ENCODE data around the gene TP53I3. TPM values are rescaled to one million over a fixed set of nuclear protein-coding genes. Genes with fewer than 3 reads are reported as not detected.
A peak's percentile ranks its signal among the peaks of the same experiment; 100 is the strongest.

TP53I3 gene
- total RNA-seq, 4 donors from 2014 or later = 69.5 to 129 (median 84.7) TPM

DNA sequence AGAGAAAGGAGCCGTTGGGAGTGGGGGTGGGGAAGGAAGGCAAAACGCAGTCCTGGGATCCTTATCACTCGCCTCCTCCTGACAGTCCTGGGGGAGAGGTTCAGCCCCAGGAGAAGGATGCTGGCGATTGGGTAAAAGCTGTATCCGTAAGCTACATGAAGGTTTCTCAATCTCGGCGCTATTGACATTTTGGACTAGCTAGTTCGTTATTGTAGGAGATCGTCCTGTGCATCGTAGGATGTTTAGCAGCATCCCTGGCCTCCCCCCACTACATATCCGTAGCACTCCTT is 511 bp upstream of the TP53I3 start:
- Histone ChIP-seq H3K4me3 (peak overlapping the region; percentile 52 to 78 (median 68)), H3K4me1 (peaks cover 10 to 42% (median 20%) of the 10 kb centered on the region in 3 donors), H3K27me3 (no peaks in the 10 kb centered on the region), H3K27ac (peak overlapping the region; percentile 90 to 97 (median 95)), H3K36me3 (peaks cover 0 to 30% (median 7%) of the 10 kb centered on the region in 3 donors), H3K9me3 (no peaks in the 10 kb centered on the region)
- 34 to 39% methylated on average over 11 of the region's 11 CpGs for WGBS, 2 donors
- DNase-seq = no peak
- no peak for TF ChIP-seq POLR2A (IDR thresholded peaks at IDR 0.05)
- TF ChIP-seq, protein P1, sequence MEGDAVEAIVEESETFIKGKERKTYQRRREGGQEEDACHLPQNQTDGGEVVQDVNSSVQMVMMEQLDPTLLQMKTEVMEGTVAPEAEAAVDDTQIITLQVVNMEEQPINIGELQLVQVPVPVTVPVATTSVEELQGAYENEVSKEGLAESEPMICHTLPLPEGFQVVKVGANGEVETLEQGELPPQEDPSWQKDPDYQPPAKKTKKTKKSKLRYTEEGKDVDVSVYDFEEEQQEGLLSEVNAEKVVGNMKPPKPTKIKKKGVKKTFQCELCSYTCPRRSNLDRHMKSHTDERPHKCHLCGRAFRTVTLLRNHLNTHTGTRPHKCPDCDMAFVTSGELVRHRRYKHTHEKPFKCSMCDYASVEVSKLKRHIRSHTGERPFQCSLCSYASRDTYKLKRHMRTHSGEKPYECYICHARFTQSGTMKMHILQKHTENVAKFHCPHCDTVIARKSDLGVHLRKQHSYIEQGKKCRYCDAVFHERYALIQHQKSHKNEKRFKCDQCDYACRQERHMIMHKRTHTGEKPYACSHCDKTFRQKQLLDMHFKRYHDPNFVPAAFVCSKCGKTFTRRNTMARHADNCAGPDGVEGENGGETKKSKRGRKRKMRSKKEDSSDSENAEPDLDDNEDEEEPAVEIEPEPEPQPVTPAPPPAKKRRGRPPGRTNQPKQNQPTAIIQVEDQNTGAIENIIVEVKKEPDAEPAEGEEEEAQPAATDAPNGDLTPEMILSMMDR (IDR thresholded peaks at IDR 0.05) = no peak
- intact Hi-C loops (cut with DNase I) = no loop called here

DNA sequence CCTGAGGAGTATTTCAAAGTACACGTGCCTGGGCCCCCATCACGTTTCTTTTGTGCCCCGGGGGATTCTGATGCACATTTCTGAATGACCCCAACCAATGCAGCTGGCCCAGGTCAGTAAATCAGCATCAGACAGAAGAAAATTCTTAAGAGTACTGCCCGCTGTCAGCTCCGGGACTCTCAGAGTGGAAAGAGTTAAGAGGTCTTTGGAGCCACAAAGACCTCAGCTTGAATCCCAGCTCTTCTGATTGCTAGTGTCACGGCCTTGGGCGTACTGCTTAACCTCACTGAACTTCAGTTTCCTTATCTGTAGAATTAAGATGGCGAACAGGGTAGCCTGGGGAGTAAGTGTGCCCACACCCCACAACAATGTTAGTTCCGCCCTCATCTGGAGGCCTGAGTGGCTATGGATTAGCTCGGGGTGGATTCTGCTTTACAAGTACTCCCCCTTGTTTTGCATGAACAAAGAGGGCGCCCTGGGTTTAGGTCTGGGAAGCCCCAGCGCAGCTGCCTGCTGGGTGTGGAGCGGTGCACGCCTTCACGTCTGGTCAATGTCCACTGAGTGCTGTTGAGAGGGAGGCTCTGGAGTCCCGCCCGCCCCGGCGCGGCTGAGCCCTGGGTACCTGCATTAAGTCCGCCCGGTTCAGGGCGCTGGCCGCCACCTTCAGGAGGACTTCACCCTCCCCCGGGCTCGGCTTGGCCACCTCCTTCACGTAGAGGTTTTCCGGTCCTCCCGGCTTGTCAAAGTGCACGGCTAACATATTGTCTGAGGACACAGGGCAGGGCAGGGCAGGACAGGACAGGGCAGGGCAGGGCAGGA is 858 bp downstream of the TP53I3 start:
- Histone ChIP-seq H3K36me3 (peaks cover 0 to 44% (median 7%) of the 10 kb centered on the region in 3 donors), H3K4me1 (peaks cover 10 to 44% (median 20%) of the 10 kb centered on the region in 3 donors), H3K9me3 (no peaks in the 10 kb centered on the region), H3K27ac (peak overlapping the region; percentile 90 to 97 (median 95)), H3K27me3 (no peaks in the 10 kb centered on the region), H3K4me3 (peak overlapping the region; percentile 52 to 78 (median 68))
- TF ChIP-seq POLR2A (IDR thresholded peaks at IDR 0.05) = peak in 2 of 4 donors; percentile 18 to 36
- TF ChIP-seq, protein P1 (IDR thresholded peaks at IDR 0.05) = no peak
- WGBS, 2 donors = 24 to 27% methylated on average over 9 to 10 of the region's 30 CpGs
- DNase-seq = peak; percentile 57
- intact Hi-C loops (cut with DNase I) = no loop called here

DNA sequence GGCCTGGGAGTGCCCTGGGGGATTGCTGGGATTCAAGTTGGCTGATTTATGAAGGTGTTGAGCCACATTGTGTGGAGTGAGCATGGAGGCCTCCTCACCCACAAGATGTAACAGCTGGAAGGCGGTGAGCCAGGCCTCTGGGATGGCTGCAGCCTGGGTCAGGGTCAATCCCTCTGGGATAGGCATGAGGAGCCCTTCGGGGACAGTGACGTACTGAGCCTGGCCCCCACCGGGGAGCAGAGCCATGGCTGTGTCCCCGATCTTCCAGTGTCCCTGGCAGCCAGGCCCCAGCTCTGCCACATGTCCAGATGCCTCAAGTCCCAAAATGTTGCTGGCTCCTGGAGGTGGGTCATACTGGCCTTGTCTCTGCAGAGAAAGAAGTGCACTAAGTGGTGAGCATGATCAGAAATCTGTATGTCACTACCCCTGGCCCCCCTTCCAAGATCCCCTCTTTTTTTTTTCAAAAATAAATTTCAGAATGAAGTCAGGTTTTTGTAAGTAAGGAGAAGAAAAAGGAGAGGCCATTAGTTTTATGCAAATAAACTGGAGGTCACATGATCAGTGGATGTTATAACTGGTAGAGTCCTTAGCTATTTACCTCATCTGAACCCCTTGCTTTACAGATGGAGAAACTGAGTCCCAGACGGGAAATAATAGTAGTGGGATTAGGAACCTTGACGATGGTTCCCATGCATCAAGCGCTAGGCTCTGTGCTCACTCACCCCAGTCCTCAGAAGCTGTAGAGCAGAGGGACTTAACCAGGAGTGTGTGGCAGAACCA is 1.7 kb downstream of the TP53I3 start:
- no peak for DNase-seq
- peak overlapping the region; percentile 52 to 78 (median 68) for H3K4me3 ChIP-seq
- H3K27ac ChIP-seq = peak overlapping the region; percentile 90 to 97 (median 95)
- TF ChIP-seq, protein P1 (IDR thresholded peaks at IDR 0.05) = no peak
- no peak for TF ChIP-seq POLR2A (IDR thresholded peaks at IDR 0.05)
- WGBS, 2 donors = 33 to 73% methylated on average over 1 to 5 of the region's 8 CpGs
- peaks cover 0 to 47% (median 7%) of the 10 kb centered on the region in 3 donors for H3K36me3 ChIP-seq
- H3K27me3 ChIP-seq = no peaks in the 10 kb centered on the region
- intact Hi-C loops (cut with DNase I) = no loop called here
- H3K9me3 ChIP-seq = no peaks in the 10 kb centered on the region
- H3K4me1 ChIP-seq = peaks cover 12 to 52% (median 20%) of the 10 kb centered on the region in 3 donors

DNA sequence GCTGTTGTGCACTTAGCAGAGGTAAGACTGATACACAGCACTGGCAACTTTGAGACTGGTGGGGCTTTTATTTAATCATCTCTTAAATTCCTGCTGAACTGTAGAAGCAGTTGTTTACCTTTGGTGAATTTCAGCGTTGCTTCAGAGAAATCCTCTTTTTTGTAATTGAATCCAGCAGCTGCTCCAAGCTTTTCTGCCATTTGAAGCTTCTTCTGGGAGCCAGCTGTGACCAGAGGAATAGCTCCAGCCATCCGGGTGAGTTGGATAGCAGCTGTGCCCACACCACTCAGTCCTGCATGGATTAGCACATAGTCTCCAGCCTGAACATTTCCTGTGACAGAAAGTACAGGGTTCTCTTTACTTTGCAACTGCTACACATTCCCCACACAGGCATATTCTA is 3.9 kb downstream of the TP53I3 start:
- Histone ChIP-seq H3K27me3 (no peaks in the 10 kb centered on the region), H3K4me1 (peaks cover 19 to 64% (median 24%) of the 10 kb centered on the region in 3 donors), H3K9me3 (no peaks in the 10 kb centered on the region), H3K4me3 (no peak overlapping the region), H3K36me3 (peaks cover 0 to 47% (median 7%) of the 10 kb centered on the region in 3 donors), H3K27ac (peak overlapping the region in 3 of 4 donors; percentile 49 to 97 (median 93))
- no peak for DNase-seq
- WGBS, 2 donors = 70 to 91% methylated on average over 2 of the region's 2 CpGs
- TF ChIP-seq POLR2A (IDR thresholded peaks at IDR 0.05) = no peak
- TF ChIP-seq, protein P1 (IDR thresholded peaks at IDR 0.05) = no peak
- intact Hi-C loops (cut with DNase I) = no loop called here
